Retinal pigment epithelial cell (primary cell): ENCODE results near the gene ZNF337.
"Not testable (repeated sequence)": the region's sequence is repeated elsewhere in the genome, so short reads cannot be mapped to it uniquely, and the experiment has no call there.

ENCODE experiments used
- DNase-seq: peaks from one replicate; pipeline ENCODE4 v3.0.0-alpha.2; 2010; ENCODE audit warnings: low read depth
- H3K4me3 ChIP-seq: 2 replicates; pipeline ENCODE4 v1.5.1; 2011; ENCODE audit warnings: mild to moderate bottlenecking, low read length, control low read depth, moderate library complexity
- TF ChIP-seq, protein P1 (sequence below): conservative IDR thresholded peaks from 2 replicates; pipeline ENCODE4 v1.5.1; 2011; ENCODE audit warnings: low read depth, low read length, control low read depth, inconsistent platforms

Gene ZNF337

GRCh38 chr20:25692499-25692898 is 4.2 kb downstream of the ZNF337 start:
- no peak overlapping the region for H3K4me3 ChIP-seq
- TF ChIP-seq, protein P1, sequence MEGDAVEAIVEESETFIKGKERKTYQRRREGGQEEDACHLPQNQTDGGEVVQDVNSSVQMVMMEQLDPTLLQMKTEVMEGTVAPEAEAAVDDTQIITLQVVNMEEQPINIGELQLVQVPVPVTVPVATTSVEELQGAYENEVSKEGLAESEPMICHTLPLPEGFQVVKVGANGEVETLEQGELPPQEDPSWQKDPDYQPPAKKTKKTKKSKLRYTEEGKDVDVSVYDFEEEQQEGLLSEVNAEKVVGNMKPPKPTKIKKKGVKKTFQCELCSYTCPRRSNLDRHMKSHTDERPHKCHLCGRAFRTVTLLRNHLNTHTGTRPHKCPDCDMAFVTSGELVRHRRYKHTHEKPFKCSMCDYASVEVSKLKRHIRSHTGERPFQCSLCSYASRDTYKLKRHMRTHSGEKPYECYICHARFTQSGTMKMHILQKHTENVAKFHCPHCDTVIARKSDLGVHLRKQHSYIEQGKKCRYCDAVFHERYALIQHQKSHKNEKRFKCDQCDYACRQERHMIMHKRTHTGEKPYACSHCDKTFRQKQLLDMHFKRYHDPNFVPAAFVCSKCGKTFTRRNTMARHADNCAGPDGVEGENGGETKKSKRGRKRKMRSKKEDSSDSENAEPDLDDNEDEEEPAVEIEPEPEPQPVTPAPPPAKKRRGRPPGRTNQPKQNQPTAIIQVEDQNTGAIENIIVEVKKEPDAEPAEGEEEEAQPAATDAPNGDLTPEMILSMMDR, result no peak
- no peak for DNase-seq

DNA sequence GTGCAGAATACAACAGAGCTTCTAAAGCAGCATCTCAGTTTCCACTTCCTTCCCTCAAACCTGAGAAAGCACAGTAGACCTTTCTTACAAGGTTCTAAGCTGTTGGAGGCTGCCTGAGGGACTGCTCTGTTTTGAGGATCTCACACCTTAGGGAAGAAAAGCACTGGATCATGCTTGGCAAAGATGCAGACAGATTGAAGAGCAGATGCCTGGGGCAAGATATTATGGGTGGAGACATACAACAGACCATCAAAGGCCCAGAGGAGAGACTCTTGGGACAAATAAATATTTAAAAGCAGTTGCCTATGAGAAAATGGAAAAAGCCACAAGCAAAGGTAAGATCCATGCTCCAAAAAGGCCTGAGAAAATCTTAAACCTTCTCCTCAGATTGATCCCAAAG is 6.2 kb downstream of the ZNF337 start:
- DNase-seq, result no peak
- TF ChIP-seq, protein P1, result no peak
- no peak overlapping the region for H3K4me3 ChIP-seq

DNA sequence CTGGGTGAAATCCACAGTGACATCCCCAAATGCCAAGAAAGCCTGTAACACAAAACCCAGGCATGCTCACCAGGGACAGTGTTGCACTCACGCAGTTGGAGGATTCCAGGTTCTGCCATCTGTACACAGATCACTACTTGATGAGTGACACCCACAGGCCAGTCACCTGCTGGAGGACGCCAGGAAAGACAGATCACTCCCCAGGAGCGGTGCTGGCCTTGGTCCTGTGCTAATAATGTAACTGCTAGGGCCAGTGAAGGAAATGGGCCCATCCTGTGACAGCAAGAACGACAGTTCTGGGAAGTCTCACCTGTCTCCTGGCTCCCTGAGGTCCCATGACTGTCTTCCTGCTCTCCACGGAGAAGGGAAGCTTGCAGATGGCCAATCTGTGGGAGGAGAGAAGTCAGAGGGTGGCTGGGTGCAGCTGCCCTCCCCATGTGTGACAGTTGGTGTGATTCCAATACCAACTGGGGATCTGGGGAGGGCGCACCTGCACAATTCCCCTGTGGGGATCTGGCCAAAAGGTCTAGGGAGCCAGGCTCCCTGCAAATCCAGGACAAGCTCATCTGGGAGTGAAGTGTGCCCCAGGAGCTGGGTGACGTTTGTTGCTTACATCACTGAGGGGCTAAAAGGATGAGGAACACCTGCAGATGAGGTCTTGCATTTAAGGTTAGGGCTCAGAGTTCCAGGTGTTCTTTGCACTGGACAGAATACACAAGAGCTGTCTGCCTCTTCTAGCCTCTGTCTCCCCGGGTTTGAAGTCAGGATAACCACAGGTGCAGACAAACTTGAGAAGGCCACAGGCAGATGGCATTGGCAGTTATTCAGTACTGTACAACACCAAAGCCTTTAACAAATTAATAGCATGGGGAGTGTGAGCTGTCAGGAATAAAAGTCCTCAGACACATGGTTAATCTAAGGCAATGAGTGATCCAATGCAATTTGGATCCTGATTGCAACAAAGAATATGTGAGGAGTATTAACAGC is 10.3 kb downstream of the ZNF337 start:
- DNase-seq, result no peak
- TF ChIP-seq, protein P1, result no peak
- no peak overlapping the region for H3K4me3 ChIP-seq

DNA sequence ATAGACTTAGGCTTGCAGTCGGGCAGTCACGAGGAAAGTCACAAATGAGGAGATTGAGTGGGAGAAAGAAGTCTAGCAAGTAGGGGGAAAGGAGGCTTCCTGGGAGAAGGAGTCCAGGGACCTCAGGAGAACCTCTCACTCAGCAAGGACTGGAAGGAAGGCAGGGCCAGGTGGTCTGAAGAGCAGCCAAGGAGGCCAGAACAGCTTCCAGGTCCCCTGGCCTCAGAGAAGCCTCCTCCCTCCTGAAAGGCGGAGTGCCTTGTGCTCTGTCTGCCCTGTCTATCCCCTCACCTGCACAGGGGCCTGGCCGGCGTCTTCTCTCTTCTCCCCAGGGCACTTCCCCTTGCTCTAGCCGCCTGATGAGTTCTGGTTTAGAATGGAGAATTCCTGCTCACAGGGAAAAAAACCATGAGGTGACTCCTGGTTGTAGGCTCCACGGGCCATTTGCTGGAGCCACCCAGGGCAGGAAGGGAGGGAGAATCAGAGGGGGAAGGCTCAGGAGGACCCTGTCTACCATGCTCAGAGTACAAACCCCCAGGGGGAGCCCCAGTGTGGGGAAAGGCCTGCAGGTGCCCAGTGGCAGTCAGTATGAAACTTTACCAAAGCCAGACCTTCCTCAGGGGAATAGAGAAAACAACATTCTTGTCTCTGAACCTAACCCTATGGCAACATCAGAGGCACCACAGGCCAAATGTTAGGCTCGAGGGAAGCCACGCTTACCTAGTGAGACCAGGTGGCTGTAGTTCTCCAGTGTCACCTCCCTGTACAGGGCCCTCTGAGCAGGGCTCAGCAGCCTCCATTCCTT is 11.2 kb downstream of the ZNF337 start:
- DNase-seq, result no peak
- H3K4me3 ChIP-seq, result no peak overlapping the region
- TF ChIP-seq, protein P1, result no peak

- not testable (repeated sequence) for DNase-seq, H3K4me3 ChIP-seq
Observed at GRCh38 chr20:25683826-25684225, 12.8 kb downstream of the ZNF337 start.

- DNase-seq, result no peak
- H3K4me3 ChIP-seq, result no peak overlapping the region
- TF ChIP-seq, protein P1, result no peak
Observed at GRCh38 chr20:25683050-25683449, 13.6 kb downstream of the ZNF337 start.

DNA sequence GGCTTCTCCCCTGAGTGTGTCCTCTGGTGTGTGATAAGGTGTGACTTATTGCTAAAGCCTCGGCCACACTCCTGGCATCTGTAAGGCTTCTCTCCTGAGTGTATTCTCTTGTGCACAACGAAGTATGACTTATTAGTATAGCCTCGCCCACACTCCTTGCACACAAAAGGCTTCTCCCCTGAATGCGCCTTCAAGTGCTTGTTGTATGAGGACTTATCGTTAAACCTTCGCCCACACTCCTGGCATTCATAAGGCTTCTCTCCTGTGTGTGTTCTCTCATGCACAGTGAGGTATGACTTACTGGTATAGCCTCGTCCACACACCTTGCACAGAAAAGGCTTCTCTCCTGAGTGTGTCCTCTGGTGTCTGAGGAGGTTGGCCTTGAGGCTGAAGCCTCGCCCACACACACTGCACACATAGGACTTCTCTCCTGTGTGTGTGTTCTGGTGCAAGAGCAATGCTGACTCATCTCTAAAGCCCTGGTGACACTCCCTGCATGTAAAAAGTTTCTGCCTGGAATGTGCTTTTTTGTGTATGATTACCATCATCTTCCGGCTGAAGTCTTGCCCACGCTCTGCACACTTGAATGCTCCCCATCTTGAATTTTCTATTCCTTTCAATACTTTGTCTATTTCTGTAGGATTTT is 20.4 kb downstream of the ZNF337 start:
- DNase-seq, result peak; percentile 14
- no peak overlapping the region for H3K4me3 ChIP-seq
- TF ChIP-seq, protein P1, result no peak
